Activated T-helper 1 cell treated with anti-CD3 and anti-CD28 coated beads, Interleukin-2, amount 50 U/mL, for 16 hours (primary cell): ENCODE results near the gene HES3.

ENCODE experiments used
- DNase-seq, 2 donors: peaks; one replicate each; pipeline ENCODE4 v3.0.0-alpha.2; 2020; ENCODE audit warnings: low read depth in 1 of 2, low spot score in 1 of 2

Gene HES3

GRCh38 chr1:6260961-6261614 is 17.1 kb downstream of the HES3 start, which contains the start of gene GPR153:
TSS of gene GPR153 (minus strand) at chr1:6261098. CDS start at chr1:6254905, 6,193 bp downstream.
- peak in 1 of 2 donors; percentile 22 for DNase-seq

GRCh38 chr1:6261615-6261995 is 17.6 kb downstream of the HES3 start:
- no peak for DNase-seq

GRCh38 chr1:6262555-6263420 is 18.8 kb downstream of the HES3 start:
- DNase-seq: no peak

DNA sequence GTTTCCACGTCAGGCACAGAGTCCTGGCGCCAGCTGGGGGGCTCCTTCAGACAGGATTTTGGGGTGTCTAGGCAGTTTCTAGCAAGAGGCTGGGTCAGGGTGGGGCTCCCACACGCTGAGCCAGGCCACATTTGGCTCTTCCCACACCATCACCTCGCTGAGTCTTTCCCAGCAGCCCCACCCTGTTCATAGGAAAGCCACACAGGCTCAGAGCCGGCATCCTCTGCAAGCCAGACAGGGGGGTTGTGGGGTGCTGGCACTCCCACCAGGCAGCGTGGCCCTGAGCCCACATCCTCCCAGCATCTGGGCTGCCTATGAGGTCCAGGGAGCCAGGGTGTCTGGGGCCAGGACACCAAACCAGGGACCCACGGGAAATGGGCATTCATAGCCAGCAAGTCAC is 19.7 kb downstream of the HES3 start:
- no peak for DNase-seq

- no peak for DNase-seq
These were observed 21.2 kb downstream of the HES3 start for GRCh38 chr1:6265151-6265550.

DNA sequence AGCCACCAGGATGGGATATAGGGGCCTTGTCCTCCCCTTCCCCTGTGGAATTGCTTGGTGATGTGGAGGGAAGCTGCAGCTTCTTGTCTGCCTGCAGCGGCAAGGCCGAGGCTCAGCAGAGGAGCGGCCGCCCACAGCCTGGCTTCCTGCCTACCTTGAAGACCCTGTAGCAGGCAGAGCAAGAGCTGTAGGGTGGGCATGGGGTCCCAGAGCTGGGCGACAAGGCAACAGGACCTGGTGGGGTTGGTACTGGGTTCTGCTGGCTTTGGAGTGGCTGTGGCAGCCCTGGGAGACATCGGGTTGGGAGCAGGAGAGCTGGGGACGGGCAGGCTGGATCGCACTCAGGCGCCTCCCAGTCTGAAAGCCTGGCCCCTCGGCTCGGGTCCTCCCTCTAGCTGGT is 22.7 kb downstream of the HES3 start:
- no peak for DNase-seq

DNA sequence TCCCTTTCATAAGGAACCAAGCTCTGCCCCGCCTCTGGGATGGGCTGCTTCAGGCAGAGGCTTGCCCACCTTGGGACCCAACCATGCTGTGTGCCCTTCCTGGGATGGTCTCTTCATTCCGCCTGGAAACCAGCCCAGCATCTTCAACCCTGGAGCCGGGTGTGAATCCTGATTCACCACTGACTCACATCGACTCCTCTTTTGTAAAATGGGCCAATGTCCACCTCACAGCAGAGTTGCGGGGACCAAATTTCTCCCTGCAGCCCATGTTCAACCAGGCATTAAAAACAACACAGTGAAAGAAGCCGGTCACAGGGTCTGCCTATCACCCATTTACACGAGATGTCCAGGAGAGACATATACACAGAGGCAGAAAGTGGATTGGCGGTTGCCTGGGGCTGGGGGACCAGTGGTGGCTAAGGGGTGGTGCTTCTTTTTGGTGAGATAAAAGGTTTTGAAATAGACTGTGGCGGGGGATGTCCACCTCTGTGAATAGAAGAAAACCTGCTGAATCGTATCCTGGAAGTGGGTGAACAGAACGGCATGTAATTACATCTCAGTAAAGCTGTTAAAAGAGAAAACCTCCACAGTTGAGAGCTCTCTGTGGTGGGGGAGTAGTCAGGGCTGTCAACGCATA is 23.8 kb downstream of the HES3 start:
- no peak for DNase-seq

DNA sequence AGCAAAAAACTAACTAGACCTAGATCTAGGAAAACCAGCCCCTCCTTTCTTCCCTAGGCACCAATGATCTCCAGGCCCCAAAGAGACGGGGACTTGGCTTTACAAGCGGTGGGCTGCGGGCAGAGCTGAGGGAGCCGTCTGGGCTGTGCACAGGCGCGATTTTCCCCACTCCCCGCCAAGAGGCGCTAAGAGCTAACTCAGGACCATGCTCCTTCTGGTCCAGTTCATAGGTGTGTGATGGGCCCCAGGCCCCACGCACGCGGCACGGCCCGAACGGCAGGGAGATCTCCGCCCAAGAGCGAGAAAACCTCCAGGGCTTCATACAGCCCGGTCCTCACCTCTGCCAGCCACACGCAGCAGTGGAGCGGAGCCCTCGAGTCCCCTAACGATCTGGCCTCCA is 24.4 kb downstream of the HES3 start:
- DNase-seq: no peak

DNA sequence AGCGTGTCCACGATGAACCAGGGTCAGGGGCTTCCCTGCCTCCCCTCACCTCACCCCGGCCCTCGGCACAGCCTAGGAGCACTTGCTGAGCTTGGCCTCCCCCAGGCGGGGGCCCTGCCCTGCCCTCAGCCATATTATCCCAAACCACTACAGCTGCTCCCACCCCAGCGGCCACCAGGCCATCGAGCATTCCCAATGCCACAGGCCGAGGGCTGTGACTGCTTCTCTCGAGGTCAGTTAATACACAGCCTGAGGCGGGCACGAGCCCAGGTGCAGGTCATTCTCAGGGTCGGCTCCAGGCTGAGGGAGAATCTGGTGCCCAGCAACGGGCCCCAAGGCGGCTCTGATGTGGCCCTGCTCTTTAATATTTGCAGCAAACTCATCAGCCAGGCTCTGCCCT is 25.3 kb downstream of the HES3 start:
- DNase-seq: no peak

- DNase-seq: no peak
These were observed 25.9 kb downstream of the HES3 start for GRCh38 chr1:6269720-6270400.

GRCh38 chr1:6270401-6270800 is 26.4 kb downstream of the HES3 start:
- no peak for DNase-seq

DNA sequence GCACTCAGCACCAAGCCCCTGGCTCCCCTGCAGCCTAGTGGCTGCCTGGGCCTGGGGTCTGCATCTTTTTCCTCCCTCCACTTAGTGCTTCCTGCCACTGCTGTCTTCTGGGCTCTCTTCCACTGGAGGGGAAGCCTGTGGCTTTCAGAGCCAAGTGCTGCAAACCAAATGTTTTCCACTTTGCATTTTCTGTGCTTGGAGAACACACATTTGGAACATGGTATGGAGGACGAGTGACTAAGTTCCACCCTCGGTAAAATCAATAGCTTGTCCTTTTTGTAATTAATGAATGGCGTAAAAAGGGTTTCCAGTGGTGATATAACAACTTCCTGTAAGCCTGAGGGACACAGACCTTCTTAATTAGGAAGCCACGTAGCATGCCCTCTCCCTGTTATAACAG is 27.0 kb downstream of the HES3 start:
- no peak for DNase-seq

GRCh38 chr1:6271554-6271953 is 27.6 kb downstream of the HES3 start:
- DNase-seq: no peak

GRCh38 chr1:6272452-6272851 is 28.5 kb downstream of the HES3 start:
- no peak for DNase-seq

- DNase-seq: no peak
These were observed 28.9 kb downstream of the HES3 start for GRCh38 chr1:6272868-6273267.

DNA sequence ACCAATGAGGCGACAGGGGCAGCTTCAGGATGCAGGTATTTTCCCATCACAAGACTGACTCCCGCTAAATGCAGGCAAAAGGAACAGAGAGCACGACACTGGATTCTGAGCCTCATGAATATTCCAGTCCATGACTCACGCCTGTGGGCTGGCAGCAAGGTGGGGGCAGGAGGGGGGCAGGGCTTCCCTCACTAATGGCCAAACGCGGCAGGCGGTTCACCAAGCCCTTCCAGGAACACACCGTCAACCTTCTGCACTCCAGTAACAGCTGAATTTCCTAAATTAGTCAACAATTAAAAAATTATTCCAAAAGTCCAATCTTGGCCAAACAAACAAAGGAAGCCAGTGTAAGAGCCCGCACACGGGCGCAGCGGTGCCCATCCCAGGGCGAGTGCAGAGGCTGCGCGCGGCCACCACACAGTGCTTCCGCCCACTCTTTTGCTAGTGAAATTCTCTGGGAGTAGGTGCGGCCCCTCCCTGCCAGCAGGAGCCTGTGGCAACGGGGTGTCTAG is 29.5 kb downstream of the HES3 start:
- DNase-seq: no peak

DNA sequence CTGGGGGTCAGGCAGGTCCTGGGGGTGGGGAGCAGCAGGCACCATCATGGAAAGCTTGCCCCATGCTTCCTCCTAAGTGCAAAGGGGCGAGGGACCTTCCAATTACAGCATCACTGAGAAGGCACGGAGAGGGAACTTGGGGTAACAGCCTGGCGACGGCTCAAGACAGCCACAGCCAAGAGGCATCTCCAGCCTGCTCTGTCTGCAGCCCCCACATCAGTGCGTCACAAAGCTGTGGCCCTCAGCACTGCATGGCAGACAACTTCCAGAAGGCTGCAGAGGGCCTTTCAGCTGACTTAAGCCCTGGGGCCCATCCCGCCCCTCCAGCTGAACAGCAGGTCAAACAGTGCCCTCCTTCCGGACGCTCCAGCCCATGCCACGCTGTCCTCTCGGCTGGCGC is 30.1 kb downstream of the HES3 start:
- no peak for DNase-seq

DNA sequence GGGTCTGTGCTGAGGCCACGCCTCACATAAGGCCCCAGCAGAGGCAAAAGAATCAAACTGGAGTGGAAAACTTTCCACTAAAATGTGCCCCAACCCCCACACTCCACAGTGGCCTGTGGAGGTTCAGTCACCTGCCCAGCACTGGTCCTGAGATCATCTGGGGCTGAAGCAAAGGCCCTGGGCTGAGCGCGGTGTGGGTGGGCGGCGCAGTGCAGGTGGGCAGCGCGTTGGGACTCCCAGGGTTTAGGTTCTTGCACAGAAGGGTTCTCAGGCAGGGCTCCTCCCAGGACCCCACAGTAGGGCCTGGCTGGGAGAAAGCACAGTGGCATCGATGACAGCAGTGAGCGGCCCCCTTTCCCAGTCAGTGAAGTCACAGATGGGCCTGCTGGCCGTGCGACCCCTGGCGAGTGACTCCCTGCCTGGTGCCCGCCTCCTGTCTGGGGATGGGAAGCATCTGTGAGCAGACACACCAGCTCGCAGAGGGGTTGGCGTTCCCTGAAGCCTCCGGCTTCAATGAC is 30.7 kb downstream of the HES3 start:
- DNase-seq: no peak

DNA sequence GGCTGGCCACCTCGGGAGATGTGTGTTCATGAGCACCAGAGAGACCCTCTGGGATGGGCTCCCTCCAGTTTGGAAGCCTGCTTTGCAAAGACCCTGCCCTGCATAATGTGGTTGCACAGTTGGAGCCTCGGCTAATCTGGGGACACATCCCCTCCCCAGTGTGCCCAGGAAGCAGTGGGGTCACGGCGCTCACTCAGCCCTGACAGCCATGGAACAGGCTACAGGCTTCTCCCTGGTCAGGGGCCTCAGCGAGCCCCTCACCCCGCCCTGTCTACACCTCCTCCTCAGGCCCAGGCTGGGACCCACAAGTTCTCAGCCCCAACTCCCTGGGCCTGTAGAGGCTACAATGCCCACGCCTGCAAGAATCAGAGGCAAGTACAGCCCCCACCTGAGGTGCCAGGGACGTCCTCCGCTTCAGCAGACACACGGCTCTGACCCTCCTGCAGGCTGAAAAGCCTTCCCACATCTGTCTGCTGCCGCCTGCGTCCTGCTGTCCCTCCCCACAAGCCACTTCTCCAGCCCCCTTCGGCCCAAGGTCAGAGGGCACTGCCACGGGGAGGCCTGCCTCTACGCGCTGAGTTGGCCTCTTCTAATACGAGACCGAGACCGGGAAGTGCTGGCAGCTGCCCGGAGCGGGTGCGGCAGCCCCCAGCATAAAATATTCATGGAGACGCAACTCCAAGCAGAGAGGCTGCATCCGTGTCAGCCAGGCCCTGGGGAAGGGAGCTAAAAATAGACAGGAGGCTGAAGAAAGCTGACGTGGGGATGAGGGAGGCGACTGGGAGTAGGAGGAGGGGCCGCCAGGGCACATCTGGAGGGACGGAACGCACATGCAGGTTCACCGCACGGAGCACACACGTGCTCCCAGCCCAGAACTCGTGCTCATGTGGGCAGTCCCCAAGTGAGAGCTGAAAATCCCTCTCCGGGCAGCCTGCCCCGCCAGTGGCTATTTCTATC is 32.1 kb downstream of the HES3 start:
- no peak for DNase-seq
